ENCODE measurements around the gene TCF7L2. TPM values are rescaled to one million over a fixed set of nuclear protein-coding genes. Genes with fewer than 3 reads are reported as not detected.

The TCF7L2 gene
- polyA plus RNA-seq, 3 donors, result 2.1 to 23.5 (median 6.1) TPM

DNA sequence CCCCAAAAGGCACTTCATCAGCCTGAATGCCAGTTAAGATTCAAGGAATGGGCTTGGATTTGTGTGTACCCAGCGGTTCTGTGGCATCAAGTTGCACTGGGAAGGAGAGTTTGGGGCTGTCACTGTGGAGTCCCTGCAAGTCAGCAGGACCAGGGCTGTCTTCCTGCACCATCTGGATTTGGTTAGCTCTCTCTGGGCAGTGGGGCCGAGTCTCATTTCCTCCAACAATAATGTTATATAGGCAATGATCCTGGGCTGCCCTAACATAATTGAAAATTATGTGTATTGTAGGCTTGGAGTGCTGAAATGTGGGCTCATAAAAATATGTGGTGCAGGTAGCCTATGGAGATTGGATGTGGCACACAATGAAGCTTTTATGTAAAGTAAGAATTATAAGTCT lies 87.2 kb downstream of the TCF7L2 start:
- no peak overlapping the region for H3K4me3 Mint-ChIP-seq
- Histone ChIP-seq H3K36me3 (replicated peaks in 1 of 2; ENCODE audit: control insufficient read depth in 1 of 2, insufficient read depth in 2 of 2, low read length in 2 of 2) (peaks cover 0 to 30% of the 10 kb centered on the region in 2 donors), H3K9ac (ENCODE audit: insufficient read depth, low read length, poor library complexity, severe bottlenecking) (no peak overlapping the region), H3K4me1 (ENCODE audit: control insufficient read depth in 1 of 2, insufficient read depth in 2 of 2, low read length in 2 of 2) (peaks cover 12 to 19% of the 10 kb centered on the region in 2 donors), H2AFZ (ENCODE audit: insufficient read depth, low read depth, low read length, poor library complexity, severe bottlenecking) (no peak overlapping the region), H3K79me2 (ENCODE audit: insufficient read depth, low read length) (peaks cover 3% of the 10 kb centered on the region), H3K27ac (ENCODE audit: low read depth in 1 of 2, low read length in 2 of 2) (no peak overlapping the region), H3K9me3 (replicated peaks in 1 of 2; ENCODE audit: control insufficient read depth in 1 of 2, insufficient read depth in 1 of 2, low read length in 2 of 2) (no peaks in the 10 kb centered on the region), H4K20me1 (ENCODE audit: insufficient read depth, low read length) (peaks cover 92% of the 10 kb centered on the region), H3K4me2 (replicated peaks; ENCODE audit: extremely low read depth, low read length, poor library complexity, severe bottlenecking) (no peak overlapping the region), H3K4me3 (replicated peaks in 1 of 3; ENCODE audit: low read depth in 2 of 3, low read length in 3 of 3) (no peak overlapping the region), H3K27me3 (ENCODE audit: control insufficient read depth in 2 of 2, insufficient read depth in 2 of 2, low read length in 2 of 2) (no peaks in the 10 kb centered on the region)
- intact Hi-C loops (cut with micrococcal nuclease), result no loop called here
- TF ChIP-seq, protein P1, sequence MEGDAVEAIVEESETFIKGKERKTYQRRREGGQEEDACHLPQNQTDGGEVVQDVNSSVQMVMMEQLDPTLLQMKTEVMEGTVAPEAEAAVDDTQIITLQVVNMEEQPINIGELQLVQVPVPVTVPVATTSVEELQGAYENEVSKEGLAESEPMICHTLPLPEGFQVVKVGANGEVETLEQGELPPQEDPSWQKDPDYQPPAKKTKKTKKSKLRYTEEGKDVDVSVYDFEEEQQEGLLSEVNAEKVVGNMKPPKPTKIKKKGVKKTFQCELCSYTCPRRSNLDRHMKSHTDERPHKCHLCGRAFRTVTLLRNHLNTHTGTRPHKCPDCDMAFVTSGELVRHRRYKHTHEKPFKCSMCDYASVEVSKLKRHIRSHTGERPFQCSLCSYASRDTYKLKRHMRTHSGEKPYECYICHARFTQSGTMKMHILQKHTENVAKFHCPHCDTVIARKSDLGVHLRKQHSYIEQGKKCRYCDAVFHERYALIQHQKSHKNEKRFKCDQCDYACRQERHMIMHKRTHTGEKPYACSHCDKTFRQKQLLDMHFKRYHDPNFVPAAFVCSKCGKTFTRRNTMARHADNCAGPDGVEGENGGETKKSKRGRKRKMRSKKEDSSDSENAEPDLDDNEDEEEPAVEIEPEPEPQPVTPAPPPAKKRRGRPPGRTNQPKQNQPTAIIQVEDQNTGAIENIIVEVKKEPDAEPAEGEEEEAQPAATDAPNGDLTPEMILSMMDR (IDR thresholded peaks at IDR 0.05), result no peak
- H3K9me3 Mint-ChIP-seq, result peaks cover 0 to 2% (median 0%) of the 10 kb centered on the region in 7 donors
- H3K36me3 Mint-ChIP-seq, result peaks cover 25 to 30% of the 10 kb centered on the region in 2 donors
- H3K27me3 Mint-ChIP-seq (ENCODE audit: low read depth in 3 of 3), result peaks cover 0 to 2% (median 0%) of the 10 kb centered on the region in 3 donors
- H3K27ac Mint-ChIP-seq, result no peak overlapping the region
- no peak for DNase-seq
- no CpG with 5 or more reads among the region's 2 CpGs for WGBS (ENCODE audit: insufficient coverage)
- H3K4me1 Mint-ChIP-seq, result peaks cover 19% of the 10 kb centered on the region

DNA sequence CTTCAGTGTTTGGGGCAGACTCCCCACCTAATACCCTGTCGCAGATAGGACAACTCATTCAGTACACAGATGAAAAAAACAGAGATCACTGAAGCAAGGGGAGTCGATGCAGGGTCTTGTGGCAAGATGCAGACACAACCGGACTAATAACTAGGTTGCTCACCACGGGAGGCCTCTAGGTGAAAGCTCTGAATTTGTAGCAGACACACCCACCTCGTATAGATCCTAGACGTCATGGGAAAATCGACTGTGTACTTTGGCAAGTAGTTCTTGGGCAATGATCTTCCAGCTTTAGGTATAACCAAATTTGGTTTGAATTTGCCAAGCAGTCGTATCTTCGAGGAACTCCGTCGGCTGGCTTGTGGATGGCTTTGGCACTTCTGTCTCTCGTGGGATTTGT lies 88.1 kb downstream of the TCF7L2 start:
- H3K27me3 Mint-ChIP-seq (ENCODE audit: low read depth in 3 of 3), result peaks cover 0 to 2% (median 0%) of the 10 kb centered on the region in 3 donors
- no peak overlapping the region for H3K9ac ChIP-seq (ENCODE audit: insufficient read depth, low read length, poor library complexity, severe bottlenecking)
- H4K20me1 ChIP-seq (ENCODE audit: insufficient read depth, low read length), result peaks cover 92% of the 10 kb centered on the region
- DNase-seq, result no peak
- no peaks in the 10 kb centered on the region for H3K27me3 ChIP-seq (ENCODE audit: control insufficient read depth in 2 of 2, insufficient read depth in 2 of 2, low read length in 2 of 2)
- peaks cover 0 to 2% (median 0%) of the 10 kb centered on the region in 7 donors for H3K9me3 Mint-ChIP-seq
- no peak overlapping the region for H3K4me3 ChIP-seq (replicated peaks in 1 of 3; ENCODE audit: low read depth in 2 of 3, low read length in 3 of 3)
- intact Hi-C loops (cut with micrococcal nuclease), result no loop called here
- H3K4me1 ChIP-seq (ENCODE audit: control insufficient read depth in 1 of 2, insufficient read depth in 2 of 2, low read length in 2 of 2), result peaks cover 12 to 26% of the 10 kb centered on the region in 2 donors
- H3K4me1 Mint-ChIP-seq, result peaks cover 27% of the 10 kb centered on the region
- WGBS (ENCODE audit: insufficient coverage), result 98% methylated on average over 11 of the region's 12 CpGs
- H3K27ac ChIP-seq (ENCODE audit: low read depth in 1 of 2, low read length in 2 of 2), result no peak overlapping the region
- H3K36me3 Mint-ChIP-seq, result peaks cover 28 to 36% of the 10 kb centered on the region in 2 donors
- no peaks in the 10 kb centered on the region for H3K9me3 ChIP-seq (replicated peaks in 1 of 2; ENCODE audit: control insufficient read depth in 1 of 2, insufficient read depth in 1 of 2, low read length in 2 of 2)
- TF ChIP-seq, protein P1 (IDR thresholded peaks at IDR 0.05), result no peak
- H3K4me2 ChIP-seq (replicated peaks; ENCODE audit: extremely low read depth, low read length, poor library complexity, severe bottlenecking), result no peak overlapping the region
- no peak overlapping the region for H3K4me3 Mint-ChIP-seq
- no peak overlapping the region for H2AFZ ChIP-seq (ENCODE audit: insufficient read depth, low read depth, low read length, poor library complexity, severe bottlenecking)
- peaks cover under 1% of the 10 kb centered on the region for H3K79me2 ChIP-seq (ENCODE audit: insufficient read depth, low read length)
- no peak overlapping the region for H3K27ac Mint-ChIP-seq
- H3K36me3 ChIP-seq (replicated peaks in 1 of 2; ENCODE audit: control insufficient read depth in 1 of 2, insufficient read depth in 2 of 2, low read length in 2 of 2), result peaks cover 0 to 34% of the 10 kb centered on the region in 2 donors
